Measurements from ENCODE around the gene TTN.

DNA sequence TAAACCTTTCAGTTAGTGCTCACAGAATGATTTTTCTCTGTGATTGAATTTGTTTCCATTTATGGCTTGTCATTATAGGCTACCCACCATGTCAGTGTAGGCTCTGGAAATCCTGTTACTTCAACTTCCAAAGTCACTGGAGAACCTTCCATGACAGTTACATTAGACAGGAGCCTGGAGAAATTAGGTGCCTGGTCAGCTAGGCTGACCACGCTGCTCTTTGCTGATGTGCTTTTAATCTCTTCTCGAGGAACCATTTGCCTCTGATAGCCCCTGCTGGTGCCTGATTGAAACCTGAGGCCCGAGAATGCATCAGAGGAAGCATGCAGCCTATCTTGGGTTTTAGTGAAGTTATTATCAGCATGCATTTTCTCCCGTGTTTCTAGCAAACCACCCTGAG lies 29.6 kb upstream of the TTN start:
- TF ChIP-seq, protein P1, sequence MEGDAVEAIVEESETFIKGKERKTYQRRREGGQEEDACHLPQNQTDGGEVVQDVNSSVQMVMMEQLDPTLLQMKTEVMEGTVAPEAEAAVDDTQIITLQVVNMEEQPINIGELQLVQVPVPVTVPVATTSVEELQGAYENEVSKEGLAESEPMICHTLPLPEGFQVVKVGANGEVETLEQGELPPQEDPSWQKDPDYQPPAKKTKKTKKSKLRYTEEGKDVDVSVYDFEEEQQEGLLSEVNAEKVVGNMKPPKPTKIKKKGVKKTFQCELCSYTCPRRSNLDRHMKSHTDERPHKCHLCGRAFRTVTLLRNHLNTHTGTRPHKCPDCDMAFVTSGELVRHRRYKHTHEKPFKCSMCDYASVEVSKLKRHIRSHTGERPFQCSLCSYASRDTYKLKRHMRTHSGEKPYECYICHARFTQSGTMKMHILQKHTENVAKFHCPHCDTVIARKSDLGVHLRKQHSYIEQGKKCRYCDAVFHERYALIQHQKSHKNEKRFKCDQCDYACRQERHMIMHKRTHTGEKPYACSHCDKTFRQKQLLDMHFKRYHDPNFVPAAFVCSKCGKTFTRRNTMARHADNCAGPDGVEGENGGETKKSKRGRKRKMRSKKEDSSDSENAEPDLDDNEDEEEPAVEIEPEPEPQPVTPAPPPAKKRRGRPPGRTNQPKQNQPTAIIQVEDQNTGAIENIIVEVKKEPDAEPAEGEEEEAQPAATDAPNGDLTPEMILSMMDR (IDR thresholded peaks at IDR 0.05): no peak
- TF ChIP-seq POLR2A (IDR thresholded peaks at IDR 0.05): no peak

Measured in uterus (tissue), 2 donors.